Smooth muscle cell (in vitro differentiated cells): ENCODE data around the gene MYBPHL. TPM values are rescaled to one million over a fixed set of nuclear protein-coding genes. Genes with fewer than 3 reads are reported as not detected.

ENCODE experiments used
- DNase-seq: peaks from one replicate; lab custom pipeline; 2025; ENCODE audit not compliant: unreplicated experiment; lab: John Stamatoyannopoulos, UW
- H2AFZ ChIP-seq: fragments of 200-600 bp; sonication (generic); 2 replicates; pipeline ENCODE4 v1.6.0; 2016; ENCODE audit warnings: antibody characterized with exemption, low read depth, mild to moderate bottlenecking
- H3F3A ChIP-seq: fragments of 200-600 bp; sonication (generic); 2 replicates; pipeline ENCODE4 v1.6.0; 2017; ENCODE audit warnings: antibody characterized with exemption, low read depth
- H3K27ac ChIP-seq: fragments of 200-600 bp; sonication (generic); 2 replicates; pipeline ENCODE4 v1.5.1; 2016; ENCODE audit warnings: low read depth, mild to moderate bottlenecking
- H3K27me3 ChIP-seq: fragments of 200-600 bp; sonication (generic); 2 replicates; pipeline ENCODE4 v1.6.1; 2016; ENCODE audit warnings: low read depth, mild to moderate bottlenecking
- H3K36me3 ChIP-seq: fragments of 200-600 bp; sonication (generic); 2 replicates; pipeline ENCODE4 v1.5.1; 2016; ENCODE audit warnings: low read depth
- H3K4me1 ChIP-seq: fragments of 200-600 bp; sonication (generic); 2 replicates; pipeline ENCODE4 v1.5.1; 2016; ENCODE audit warnings: low read depth
- H3K4me2 ChIP-seq: fragments of 200-600 bp; sonication (generic); 2 replicates; pipeline ENCODE4 v1.6.0; 2016; ENCODE audit warnings: mild to moderate bottlenecking
- H3K4me3 ChIP-seq: fragments of 200-600 bp; sonication (generic); 2 replicates; pipeline ENCODE4 v1.5.1; 2016; ENCODE audit warnings: mild to moderate bottlenecking
- H3K79me2 ChIP-seq: fragments of 200-600 bp; sonication (generic); 2 replicates; pipeline ENCODE4 v1.6.0; 2016; ENCODE audit warnings: low read depth, mild to moderate bottlenecking
- H3K9ac ChIP-seq: fragments of 200-600 bp; sonication (generic); 2 replicates; pipeline ENCODE4 v1.6.0; 2016; ENCODE audit warnings: low read depth
- H3K9me3 ChIP-seq: fragments of 200-600 bp; sonication (generic); replicated peaks from 2 replicates; pipeline ENCODE4 v1.5.1; 2016; ENCODE audit warnings: low read depth
- H4K20me1 ChIP-seq: fragments of 200-600 bp; sonication (generic); 2 replicates; pipeline ENCODE4 v1.6.0; 2016; ENCODE audit warnings: low read depth
- WGBS: methylation state at CpG from one replicate; pipeline ENCODE4 v1.1.7; 2016; ENCODE audit warnings: low lambda C conversion rate; 5-methylcytosine and 5-hydroxymethylcytosine counted together
- polyA plus RNA-seq: library from polyadenylated mRNA; unstranded; fragments of >200 nt; fragmentation: Nextera tagmentation; extraction: Ambion mirVana; gene quantifications from 2 replicates; pipeline ENCODE4 v1.2.1, GENCODE V29; 2016
- total RNA-seq: library from RNA; depleted of rRNA; stranded (reverse); fragments of >200 nt; gene quantifications from 2 replicates; pipeline ENCODE4 v1.2.3, GENCODE V29; 2014
- TF ChIP-seq, protein P1 (sequence below): fragments of 200-600 bp; sonication (generic); IDR thresholded peaks from 2 replicates; pipeline ENCODE4 v1.5.1; 2017; ENCODE audit warnings: borderline replicate concordance, mild to moderate bottlenecking, antibody characterized with exemption; ENCODE audit not compliant: insufficient read depth, poor library complexity, severe bottlenecking

Gene MYBPHL
- total and polyA plus RNA-seq, 2 experiments from 2014 or later = not detected

DNA sequence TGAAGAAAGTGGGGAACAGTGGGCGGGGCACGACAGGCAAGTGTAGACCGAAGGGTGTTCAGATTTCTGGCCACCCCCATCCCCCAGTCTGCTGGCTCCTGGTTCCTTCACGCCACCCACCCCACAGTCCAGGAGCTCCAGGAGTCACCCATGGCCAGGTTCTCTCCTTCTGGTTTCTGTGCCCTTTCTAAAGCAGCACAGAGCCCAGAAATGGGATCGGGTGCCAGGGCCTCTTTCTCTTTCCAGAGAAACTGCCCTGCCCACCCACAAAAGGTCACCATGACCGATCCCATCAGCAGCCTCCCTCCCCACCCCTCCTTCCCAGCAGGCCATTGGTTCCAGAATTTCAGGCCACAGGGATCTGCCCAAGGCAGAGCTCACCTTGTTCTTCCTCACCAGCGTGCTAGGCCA lies 60.7 kb downstream of the MYBPHL start:
- no peak for DNase-seq
- TF ChIP-seq, protein P1, sequence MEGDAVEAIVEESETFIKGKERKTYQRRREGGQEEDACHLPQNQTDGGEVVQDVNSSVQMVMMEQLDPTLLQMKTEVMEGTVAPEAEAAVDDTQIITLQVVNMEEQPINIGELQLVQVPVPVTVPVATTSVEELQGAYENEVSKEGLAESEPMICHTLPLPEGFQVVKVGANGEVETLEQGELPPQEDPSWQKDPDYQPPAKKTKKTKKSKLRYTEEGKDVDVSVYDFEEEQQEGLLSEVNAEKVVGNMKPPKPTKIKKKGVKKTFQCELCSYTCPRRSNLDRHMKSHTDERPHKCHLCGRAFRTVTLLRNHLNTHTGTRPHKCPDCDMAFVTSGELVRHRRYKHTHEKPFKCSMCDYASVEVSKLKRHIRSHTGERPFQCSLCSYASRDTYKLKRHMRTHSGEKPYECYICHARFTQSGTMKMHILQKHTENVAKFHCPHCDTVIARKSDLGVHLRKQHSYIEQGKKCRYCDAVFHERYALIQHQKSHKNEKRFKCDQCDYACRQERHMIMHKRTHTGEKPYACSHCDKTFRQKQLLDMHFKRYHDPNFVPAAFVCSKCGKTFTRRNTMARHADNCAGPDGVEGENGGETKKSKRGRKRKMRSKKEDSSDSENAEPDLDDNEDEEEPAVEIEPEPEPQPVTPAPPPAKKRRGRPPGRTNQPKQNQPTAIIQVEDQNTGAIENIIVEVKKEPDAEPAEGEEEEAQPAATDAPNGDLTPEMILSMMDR = no peak
- Histone ChIP-seq H3K4me1 (peaks cover 9% of the 10 kb centered on the region), H3K9ac (no peak overlapping the region), H4K20me1 (no peaks in the 10 kb centered on the region), H3K9me3 (no peaks in the 10 kb centered on the region), H3K27ac (no peak overlapping the region), H2AFZ (no peak overlapping the region), H3K79me2 (no peaks in the 10 kb centered on the region), H3K27me3 (peaks cover 5% of the 10 kb centered on the region), H3K4me2 (no peak overlapping the region), H3K36me3 (no peaks in the 10 kb centered on the region), H3K4me3 (no peak overlapping the region), H3F3A (no peaks in the 10 kb centered on the region)
- 90% methylated on average over 7 of the region's 7 CpGs for WGBS

DNA sequence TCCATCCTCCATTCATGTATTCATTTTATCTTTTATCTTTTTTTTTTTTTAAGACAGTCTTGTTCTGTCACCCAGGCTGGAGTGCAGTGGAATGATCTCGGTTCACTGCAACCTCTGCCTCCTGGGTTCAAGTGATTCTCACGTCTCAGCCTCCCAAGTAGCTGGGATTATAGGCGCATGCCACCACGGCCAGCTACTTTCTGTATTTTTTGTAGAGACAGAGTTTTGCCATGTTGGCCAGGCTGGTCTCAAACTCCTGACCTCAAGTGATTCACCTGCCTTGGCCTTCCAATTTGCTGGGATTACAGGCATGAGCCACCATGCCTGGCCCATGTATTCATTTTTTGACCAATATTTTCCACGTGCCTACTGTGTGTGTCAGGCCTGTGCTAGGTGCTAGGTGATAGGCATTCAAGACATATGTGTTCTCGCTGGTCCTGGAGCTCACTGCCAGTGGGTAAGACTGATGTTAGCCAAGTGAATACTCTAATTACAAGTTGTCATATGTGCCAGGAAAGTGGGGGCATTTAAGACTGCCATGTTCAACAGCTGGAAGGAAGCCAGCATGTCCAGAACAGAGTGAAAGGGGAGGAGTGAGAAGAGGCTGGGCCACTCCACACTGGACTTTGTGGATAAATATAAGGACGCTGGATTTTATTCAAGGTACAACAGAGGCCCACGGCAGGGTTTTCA lies 62.8 kb downstream of the MYBPHL start:
- no peaks in the 10 kb centered on the region for H3K79me2 ChIP-seq
- 88% methylated on average over 8 of the region's 8 CpGs for WGBS
- H3K4me2 ChIP-seq = no peak overlapping the region
- H3F3A ChIP-seq = no peaks in the 10 kb centered on the region
- H3K4me3 ChIP-seq = no peak overlapping the region
- H4K20me1 ChIP-seq = no peaks in the 10 kb centered on the region
- peaks cover 15% of the 10 kb centered on the region for H3K4me1 ChIP-seq
- DNase-seq = no peak
- H3K36me3 ChIP-seq = no peaks in the 10 kb centered on the region
- H3K9ac ChIP-seq = no peak overlapping the region
- TF ChIP-seq, protein P1 = no peak
- no peaks in the 10 kb centered on the region for H3K9me3 ChIP-seq
- H2AFZ ChIP-seq = no peak overlapping the region
- no peaks in the 10 kb centered on the region for H3K27me3 ChIP-seq
- no peak overlapping the region for H3K27ac ChIP-seq

DNA sequence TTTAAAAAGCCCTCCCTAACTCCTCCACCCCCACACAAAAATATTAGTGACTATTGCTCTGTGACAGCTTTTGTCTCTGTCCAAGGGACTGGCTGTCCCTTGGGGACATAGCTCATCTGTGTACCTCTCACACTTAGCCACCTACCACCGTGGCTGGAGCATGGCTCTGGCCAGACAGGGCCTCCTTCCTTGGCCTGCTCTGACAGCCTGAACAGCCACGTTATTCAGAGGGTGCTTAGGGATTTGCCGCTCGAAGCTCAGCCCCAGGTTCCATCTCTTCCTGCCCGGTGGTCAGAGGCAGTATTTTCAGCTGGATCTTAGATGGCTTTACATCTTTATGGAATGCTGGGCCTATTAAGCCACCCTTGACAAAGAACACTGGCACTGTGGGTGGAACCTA lies 63.6 kb downstream of the MYBPHL start:
- H4K20me1 ChIP-seq = no peaks in the 10 kb centered on the region
- H3K9ac ChIP-seq = no peak overlapping the region
- H3K4me2 ChIP-seq = no peak overlapping the region
- H3K27me3 ChIP-seq = no peaks in the 10 kb centered on the region
- H3K4me1 ChIP-seq = peaks cover 15% of the 10 kb centered on the region
- no peaks in the 10 kb centered on the region for H3K79me2 ChIP-seq
- H3K4me3 ChIP-seq = no peak overlapping the region
- no peaks in the 10 kb centered on the region for H3K36me3 ChIP-seq
- WGBS = 76% methylated on average over 5 of the region's 5 CpGs
- H3F3A ChIP-seq = peaks cover 2% of the 10 kb centered on the region
- no peaks in the 10 kb centered on the region for H3K9me3 ChIP-seq
- TF ChIP-seq, protein P1 = no peak
- no peak overlapping the region for H3K27ac ChIP-seq
- H2AFZ ChIP-seq = no peak overlapping the region
- DNase-seq = no peak

DNA sequence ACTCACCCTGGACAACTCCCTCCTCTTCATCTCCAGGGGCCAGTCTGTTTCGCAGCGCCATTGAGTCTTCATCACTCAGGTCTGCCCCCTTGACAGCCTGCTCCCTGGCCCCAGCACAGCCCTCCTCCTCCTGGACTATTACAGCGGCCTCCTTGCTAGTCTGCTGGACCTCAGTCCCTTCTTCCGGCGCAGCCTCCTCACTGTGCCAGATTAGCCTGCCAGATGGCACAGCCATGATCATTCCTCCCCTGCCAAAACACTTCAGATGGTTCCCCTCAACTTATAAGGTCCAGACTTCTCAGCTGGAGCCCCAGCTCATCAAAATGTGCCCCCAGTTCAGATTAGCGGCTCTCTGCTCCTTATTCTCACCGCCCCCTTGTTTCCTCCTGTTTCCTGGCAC lies 64.4 kb downstream of the MYBPHL start:
- Histone ChIP-seq H3K79me2 (no peaks in the 10 kb centered on the region), H3K4me1 (peaks cover 19% of the 10 kb centered on the region), H3K36me3 (peaks cover 3% of the 10 kb centered on the region), H3F3A (peaks cover 9% of the 10 kb centered on the region), H3K9ac (no peak overlapping the region), H3K27me3 (no peaks in the 10 kb centered on the region), H3K9me3 (no peaks in the 10 kb centered on the region), H3K4me3 (no peak overlapping the region), H2AFZ (no peak overlapping the region), H3K27ac (no peak overlapping the region), H3K4me2 (no peak overlapping the region), H4K20me1 (no peaks in the 10 kb centered on the region)
- 94% methylated on average over 7 of the region's 7 CpGs for WGBS
- no peak for DNase-seq
- TF ChIP-seq, protein P1 = no peak
